ENCODE results near the gene IFNA7.
"Not testable (repeated sequence)": the region's sequence is repeated elsewhere in the genome, so short reads cannot be mapped to it uniquely, and the experiment has no call there.

Gene IFNA7

GRCh38 chr9:21212160-21212559 lies 10.2 kb upstream of the IFNA7 start:
- not testable (repeated sequence) for H3K27me3 ChIP-seq (ENCODE audit: control insufficient read depth in 3 of 3, insufficient read depth in 3 of 3, low read depth in 1 of 3, low read length in 3 of 3); H3K36me3 ChIP-seq (replicated peaks in 1 of 2; ENCODE audit: control insufficient read depth in 2 of 2, insufficient read depth in 2 of 2, low read length in 2 of 2); H2AFZ ChIP-seq (ENCODE audit: low read length); DNase-seq (ENCODE audit: low spot score); H3K79me1 ChIP-seq (ENCODE audit: low read depth, low read length); H3K4me1 ChIP-seq (ENCODE audit: control insufficient read depth in 2 of 2, insufficient read depth in 1 of 2, low read depth in 1 of 2, low read length in 2 of 2); H3K9me3 ChIP-seq (replicated peaks in 1 of 2; ENCODE audit: control insufficient read depth in 2 of 2, insufficient read depth in 1 of 2, low read depth in 1 of 2, low read length in 2 of 2); H2AK5ac ChIP-seq (ENCODE audit: low read depth, low read length); H2BK15ac ChIP-seq (ENCODE audit: low read length); H3K4me2 ChIP-seq (ENCODE audit: insufficient read depth, low read length, poor library complexity, severe bottlenecking); H4K8ac ChIP-seq (ENCODE audit: low read depth, low read length); H4K91ac ChIP-seq (ENCODE audit: low read depth, low read length, poor library complexity); H2BK12ac ChIP-seq (ENCODE audit: low read length); H3K18ac ChIP-seq (ENCODE audit: low read length); H3K9ac ChIP-seq (ENCODE audit: low read depth, low read length, poor library complexity); H3K23ac ChIP-seq (ENCODE audit: low read depth, low read length, poor library complexity); H3K27ac ChIP-seq (replicated peaks; ENCODE audit: low read length); H3K4me3 ChIP-seq (ENCODE audit: low read length in 2 of 2); H3K14ac ChIP-seq (ENCODE audit: low read length); H2BK120ac ChIP-seq (ENCODE audit: low read depth, low read length); H3K4ac ChIP-seq (ENCODE audit: low read length); H2BK5ac ChIP-seq (ENCODE audit: low read length)
- WGBS, 2 donors (ENCODE audit: extremely low coverage in 2 of 2, insufficient read length in 2 of 2, insufficient replicate concordance in 1 of 2) = no CpG with 5 or more reads among the region's 2 CpGs

- H3K4me1 ChIP-seq (ENCODE audit: control insufficient read depth in 2 of 2, insufficient read depth in 1 of 2, low read depth in 1 of 2, low read length in 2 of 2); H2AFZ ChIP-seq (ENCODE audit: low read length); H3K18ac ChIP-seq (ENCODE audit: low read length); H3K9ac ChIP-seq (ENCODE audit: low read depth, low read length, poor library complexity); H3K36me3 ChIP-seq (replicated peaks in 1 of 2; ENCODE audit: control insufficient read depth in 2 of 2, insufficient read depth in 2 of 2, low read length in 2 of 2); H3K27me3 ChIP-seq (ENCODE audit: control insufficient read depth in 3 of 3, insufficient read depth in 3 of 3, low read depth in 1 of 3, low read length in 3 of 3); H2BK15ac ChIP-seq (ENCODE audit: low read length); H4K91ac ChIP-seq (ENCODE audit: low read depth, low read length, poor library complexity); H3K14ac ChIP-seq (ENCODE audit: low read length); H3K4me2 ChIP-seq (ENCODE audit: insufficient read depth, low read length, poor library complexity, severe bottlenecking); H2AK5ac ChIP-seq (ENCODE audit: low read depth, low read length); H2BK12ac ChIP-seq (ENCODE audit: low read length); DNase-seq (ENCODE audit: low spot score); H3K9me3 ChIP-seq (replicated peaks in 1 of 2; ENCODE audit: control insufficient read depth in 2 of 2, insufficient read depth in 1 of 2, low read depth in 1 of 2, low read length in 2 of 2); H3K4ac ChIP-seq (ENCODE audit: low read length); H3K27ac ChIP-seq (replicated peaks; ENCODE audit: low read length); H3K79me1 ChIP-seq (ENCODE audit: low read depth, low read length); H2BK120ac ChIP-seq (ENCODE audit: low read depth, low read length); H3K4me3 ChIP-seq (ENCODE audit: low read length in 2 of 2); H3K23ac ChIP-seq (ENCODE audit: low read depth, low read length, poor library complexity); H2BK5ac ChIP-seq (ENCODE audit: low read length); H4K8ac ChIP-seq (ENCODE audit: low read depth, low read length): not testable (repeated sequence)
- no CpG with 5 or more reads among the region's 2 CpGs for WGBS, 2 donors (ENCODE audit: extremely low coverage in 2 of 2, insufficient read length in 2 of 2, insufficient replicate concordance in 1 of 2)
These were observed 8.8 kb upstream of the IFNA7 start for GRCh38 chr9:21210782-21211181.

- no peak overlapping the region for H3K27ac ChIP-seq (replicated peaks; ENCODE audit: low read length)
- H2BK12ac ChIP-seq (ENCODE audit: low read length) = no peak overlapping the region
- H3K18ac ChIP-seq (ENCODE audit: low read length) = peak overlapping the region; percentile 59
- H3K79me1 ChIP-seq (ENCODE audit: low read depth, low read length) = no peaks in the 10 kb centered on the region
- no peak overlapping the region for H4K8ac ChIP-seq (ENCODE audit: low read depth, low read length)
- H3K4me2 ChIP-seq (ENCODE audit: insufficient read depth, low read length, poor library complexity, severe bottlenecking) = no peak overlapping the region
- H2BK5ac ChIP-seq (ENCODE audit: low read length) = no peak overlapping the region
- no peak overlapping the region for H3K23ac ChIP-seq (ENCODE audit: low read depth, low read length, poor library complexity)
- WGBS, 2 donors (ENCODE audit: extremely low coverage in 2 of 2, insufficient read length in 2 of 2, insufficient replicate concordance in 1 of 2) = no CpG with 5 or more reads among the region's 7 CpGs
- DNase-seq (ENCODE audit: low spot score) = no peak
- no peaks in the 10 kb centered on the region for H3K27me3 ChIP-seq (ENCODE audit: control insufficient read depth in 3 of 3, insufficient read depth in 3 of 3, low read depth in 1 of 3, low read length in 3 of 3)
- H3K14ac ChIP-seq (ENCODE audit: low read length) = no peak overlapping the region
- H2BK15ac ChIP-seq (ENCODE audit: low read length) = no peak overlapping the region
- no peak overlapping the region for H4K91ac ChIP-seq (ENCODE audit: low read depth, low read length, poor library complexity)
- no peaks in the 10 kb centered on the region for H3K9me3 ChIP-seq (replicated peaks in 1 of 2; ENCODE audit: control insufficient read depth in 2 of 2, insufficient read depth in 1 of 2, low read depth in 1 of 2, low read length in 2 of 2)
- H2AFZ ChIP-seq (ENCODE audit: low read length) = no peak overlapping the region
- H3K4me3 ChIP-seq (ENCODE audit: low read length in 2 of 2) = no peak overlapping the region
- no peak overlapping the region for H2AK5ac ChIP-seq (ENCODE audit: low read depth, low read length)
- H3K9ac ChIP-seq (ENCODE audit: low read depth, low read length, poor library complexity) = no peak overlapping the region
- H2BK120ac ChIP-seq (ENCODE audit: low read depth, low read length) = no peak overlapping the region
- peaks cover 0 to 8% of the 10 kb centered on the region in 2 donors for H3K4me1 ChIP-seq (ENCODE audit: control insufficient read depth in 2 of 2, insufficient read depth in 1 of 2, low read depth in 1 of 2, low read length in 2 of 2)
- H3K4ac ChIP-seq (ENCODE audit: low read length) = no peak overlapping the region
- no peaks in the 10 kb centered on the region for H3K36me3 ChIP-seq (replicated peaks in 1 of 2; ENCODE audit: control insufficient read depth in 2 of 2, insufficient read depth in 2 of 2, low read length in 2 of 2)
These were observed 8.3 kb upstream of the IFNA7 start for GRCh38 chr9:21210311-21210710.

DNA sequence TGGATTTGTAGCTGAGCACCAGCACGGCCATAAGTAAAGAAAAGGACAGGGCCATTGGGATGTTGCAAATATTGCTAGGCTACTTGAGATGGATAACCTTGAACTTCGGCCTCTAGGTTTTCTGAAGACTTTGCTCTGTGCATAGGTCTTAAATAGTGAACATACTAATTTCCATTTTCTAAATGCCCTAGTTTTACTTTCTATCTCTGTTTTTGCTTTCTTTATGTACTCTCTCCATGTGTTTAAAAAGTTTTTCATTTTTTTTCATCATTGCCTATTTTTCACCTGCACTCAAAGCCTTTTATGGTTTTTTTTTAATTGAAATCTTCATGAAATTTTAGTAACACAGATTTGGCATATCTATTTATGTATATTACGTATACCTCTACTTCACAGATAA lies 5.0 kb upstream of the IFNA7 start, which contains the start of gene IFNA10:
Gene IFNA10, minus strand, starts transcription at position 101 of the 400 bp plus-strand sequence. Its CDS starts 46 bp downstream, at position 55.
- not testable (repeated sequence) for H3K18ac ChIP-seq (ENCODE audit: low read length)
- WGBS, 2 donors (ENCODE audit: extremely low coverage in 2 of 2, insufficient read length in 2 of 2, insufficient replicate concordance in 1 of 2) = no CpG with 5 or more reads among the region's 3 CpGs

More for the DNA sequence above, 5.0 kb upstream of the IFNA7 start, which contains the start of gene IFNA10:
- H3K14ac ChIP-seq (ENCODE audit: low read length); H2AFZ ChIP-seq (ENCODE audit: low read length); H3K27me3 ChIP-seq (ENCODE audit: control insufficient read depth in 3 of 3, insufficient read depth in 3 of 3, low read depth in 1 of 3, low read length in 3 of 3); H3K4me1 ChIP-seq (ENCODE audit: control insufficient read depth in 2 of 2, insufficient read depth in 1 of 2, low read depth in 1 of 2, low read length in 2 of 2); H2BK12ac ChIP-seq (ENCODE audit: low read length); DNase-seq (ENCODE audit: low spot score); H3K27ac ChIP-seq (replicated peaks; ENCODE audit: low read length); H3K9me3 ChIP-seq (replicated peaks in 1 of 2; ENCODE audit: control insufficient read depth in 2 of 2, insufficient read depth in 1 of 2, low read depth in 1 of 2, low read length in 2 of 2); H2AK5ac ChIP-seq (ENCODE audit: low read depth, low read length); H2BK15ac ChIP-seq (ENCODE audit: low read length); H3K4ac ChIP-seq (ENCODE audit: low read length); H4K8ac ChIP-seq (ENCODE audit: low read depth, low read length); H3K4me2 ChIP-seq (ENCODE audit: insufficient read depth, low read length, poor library complexity, severe bottlenecking); H3K23ac ChIP-seq (ENCODE audit: low read depth, low read length, poor library complexity); H3K9ac ChIP-seq (ENCODE audit: low read depth, low read length, poor library complexity); H2BK5ac ChIP-seq (ENCODE audit: low read length); H2BK120ac ChIP-seq (ENCODE audit: low read depth, low read length); H3K79me1 ChIP-seq (ENCODE audit: low read depth, low read length); H4K91ac ChIP-seq (ENCODE audit: low read depth, low read length, poor library complexity); H3K36me3 ChIP-seq (replicated peaks in 1 of 2; ENCODE audit: control insufficient read depth in 2 of 2, insufficient read depth in 2 of 2, low read length in 2 of 2); H3K4me3 ChIP-seq (ENCODE audit: low read length in 2 of 2): not testable (repeated sequence)

Measured in neuronal stem cell (in vitro differentiated cells).